Measurements from ENCODE around the gene APOM. TPM values are rescaled to one million over a fixed set of nuclear protein-coding genes. Genes with fewer than 3 reads are reported as not detected.

The APOM gene
- total RNA-seq, 1 donor from 2014 or later = 1.6 TPM

GRCh38 chr6:31639043-31639442, 16.7 kb upstream of the APOM start:
- no peaks in the 10 kb centered on the region for H3K4me1 ChIP-seq
- TF ChIP-seq, protein P1, sequence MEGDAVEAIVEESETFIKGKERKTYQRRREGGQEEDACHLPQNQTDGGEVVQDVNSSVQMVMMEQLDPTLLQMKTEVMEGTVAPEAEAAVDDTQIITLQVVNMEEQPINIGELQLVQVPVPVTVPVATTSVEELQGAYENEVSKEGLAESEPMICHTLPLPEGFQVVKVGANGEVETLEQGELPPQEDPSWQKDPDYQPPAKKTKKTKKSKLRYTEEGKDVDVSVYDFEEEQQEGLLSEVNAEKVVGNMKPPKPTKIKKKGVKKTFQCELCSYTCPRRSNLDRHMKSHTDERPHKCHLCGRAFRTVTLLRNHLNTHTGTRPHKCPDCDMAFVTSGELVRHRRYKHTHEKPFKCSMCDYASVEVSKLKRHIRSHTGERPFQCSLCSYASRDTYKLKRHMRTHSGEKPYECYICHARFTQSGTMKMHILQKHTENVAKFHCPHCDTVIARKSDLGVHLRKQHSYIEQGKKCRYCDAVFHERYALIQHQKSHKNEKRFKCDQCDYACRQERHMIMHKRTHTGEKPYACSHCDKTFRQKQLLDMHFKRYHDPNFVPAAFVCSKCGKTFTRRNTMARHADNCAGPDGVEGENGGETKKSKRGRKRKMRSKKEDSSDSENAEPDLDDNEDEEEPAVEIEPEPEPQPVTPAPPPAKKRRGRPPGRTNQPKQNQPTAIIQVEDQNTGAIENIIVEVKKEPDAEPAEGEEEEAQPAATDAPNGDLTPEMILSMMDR (IDR thresholded peaks at IDR 0.05) = no peak
- intact Hi-C loops (cut with DNase I) = no loop called here
- ATAC-seq = no peak
- DNase-seq = no peak
- H3K36me3 ChIP-seq = peaks cover 100% of the 10 kb centered on the region
- H3K4me3 ChIP-seq = no peak overlapping the region
- no peak overlapping the region for H3K27ac ChIP-seq
- no peaks in the 10 kb centered on the region for H3K9me3 ChIP-seq
- no peaks in the 10 kb centered on the region for H3K27me3 ChIP-seq (ENCODE audit: low read depth)

GRCh38 chr6:31639449-31639861, 16.2 kb upstream of the APOM start:
- intact Hi-C loops (cut with DNase I) = no loop called here
- no peak for DNase-seq
- no peak overlapping the region for H3K27ac ChIP-seq
- no peak overlapping the region for H3K4me3 ChIP-seq
- H3K4me1 ChIP-seq = no peaks in the 10 kb centered on the region
- H3K36me3 ChIP-seq = peaks cover 100% of the 10 kb centered on the region
- H3K9me3 ChIP-seq = no peaks in the 10 kb centered on the region
- TF ChIP-seq, protein P1 (IDR thresholded peaks at IDR 0.05) = no peak
- H3K27me3 ChIP-seq (ENCODE audit: low read depth) = no peaks in the 10 kb centered on the region
- no peak for ATAC-seq

GRCh38 chr6:31640612-31641011, 15.1 kb upstream of the APOM start:
- TF ChIP-seq, protein P1 (IDR thresholded peaks at IDR 0.05) = no peak
- H3K4me3 ChIP-seq = no peak overlapping the region
- H3K4me1 ChIP-seq = no peaks in the 10 kb centered on the region
- intact Hi-C loops (cut with DNase I) = no loop called here
- H3K27ac ChIP-seq = no peak overlapping the region
- DNase-seq (no peak), ATAC-seq (no peak)
- no peaks in the 10 kb centered on the region for H3K27me3 ChIP-seq (ENCODE audit: low read depth)
- peaks cover 100% of the 10 kb centered on the region for H3K36me3 ChIP-seq
- no peaks in the 10 kb centered on the region for H3K9me3 ChIP-seq

DNA sequence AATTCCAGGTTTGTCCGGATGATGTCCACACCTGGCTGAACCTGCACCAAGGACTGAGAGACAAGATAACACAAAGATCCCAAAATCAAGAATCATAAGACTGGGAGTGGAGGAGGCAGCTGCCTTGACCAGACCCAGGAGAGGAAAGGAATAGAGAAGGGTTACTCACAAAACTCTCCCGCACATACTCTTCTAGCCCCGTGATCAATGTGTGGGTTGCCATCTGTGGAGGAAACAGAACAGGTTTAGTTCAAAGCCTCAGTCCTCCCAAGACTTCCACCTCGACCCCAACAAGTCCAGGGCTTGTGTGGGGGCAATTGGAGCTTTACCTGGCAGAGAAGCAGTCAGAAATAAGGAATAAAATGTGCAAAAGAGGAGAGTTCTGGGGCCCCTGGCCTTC, 14.3 kb upstream of the APOM start:
- ATAC-seq = no peak
- Histone ChIP-seq H3K4me1 (no peaks in the 10 kb centered on the region), H3K9me3 (no peaks in the 10 kb centered on the region), H3K36me3 (peaks cover 100% of the 10 kb centered on the region), H3K27ac (no peak overlapping the region), H3K27me3 (ENCODE audit: low read depth) (no peaks in the 10 kb centered on the region), H3K4me3 (no peak overlapping the region)
- DNase-seq = no peak
- intact Hi-C loops (cut with DNase I) = no loop called here
- TF ChIP-seq, protein P1 (IDR thresholded peaks at IDR 0.05) = no peak

DNA sequence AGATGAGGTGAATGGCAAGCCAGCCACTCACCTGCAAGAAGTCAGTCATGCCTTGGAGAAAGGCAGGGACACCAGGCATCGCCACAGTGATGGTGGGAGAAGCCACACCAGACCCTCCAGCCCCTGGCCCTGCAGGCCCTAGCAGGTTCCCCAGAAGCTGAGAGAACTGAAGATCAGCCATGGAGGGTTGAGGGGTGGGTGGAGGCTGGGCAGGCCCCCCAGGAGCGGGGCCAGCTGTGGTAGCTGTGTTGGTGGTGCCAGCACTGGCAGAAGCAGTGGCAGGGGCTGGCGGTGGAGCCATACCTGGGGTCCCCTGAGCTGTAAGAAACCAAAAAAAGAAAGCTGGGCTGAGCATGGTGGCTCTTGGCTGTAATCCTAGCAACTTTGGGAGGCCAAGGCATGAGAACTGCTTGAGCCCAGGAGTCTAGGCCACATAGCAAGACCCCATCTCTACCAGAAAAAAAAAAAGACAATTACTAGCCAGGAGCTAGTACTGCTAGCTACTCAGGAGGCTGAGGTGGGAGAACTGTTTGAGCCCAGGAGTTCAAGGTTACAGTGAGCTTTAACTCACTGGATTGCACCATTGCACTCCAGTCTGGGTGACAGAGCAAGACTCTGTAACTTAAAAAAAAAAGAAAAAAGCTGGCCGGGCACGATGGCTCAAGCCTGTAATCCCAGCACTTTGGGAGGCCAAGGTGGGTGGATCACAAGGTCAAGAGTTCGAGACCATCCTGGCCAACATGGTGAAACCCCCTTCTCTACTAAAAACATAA, 12.7 kb upstream of the APOM start:
- DNase-seq (no peak), ATAC-seq (no peak)
- Histone ChIP-seq H3K9me3 (no peaks in the 10 kb centered on the region), H3K27ac (no peak overlapping the region), H3K4me3 (no peak overlapping the region), H3K4me1 (no peaks in the 10 kb centered on the region), H3K36me3 (peaks cover 100% of the 10 kb centered on the region), H3K27me3 (ENCODE audit: low read depth) (no peaks in the 10 kb centered on the region)
- TF ChIP-seq, protein P1 (IDR thresholded peaks at IDR 0.05) = no peak
- intact Hi-C loops (cut with DNase I) = no loop called here
